Measurements from ENCODE around the gene OLFM4.

DNA sequence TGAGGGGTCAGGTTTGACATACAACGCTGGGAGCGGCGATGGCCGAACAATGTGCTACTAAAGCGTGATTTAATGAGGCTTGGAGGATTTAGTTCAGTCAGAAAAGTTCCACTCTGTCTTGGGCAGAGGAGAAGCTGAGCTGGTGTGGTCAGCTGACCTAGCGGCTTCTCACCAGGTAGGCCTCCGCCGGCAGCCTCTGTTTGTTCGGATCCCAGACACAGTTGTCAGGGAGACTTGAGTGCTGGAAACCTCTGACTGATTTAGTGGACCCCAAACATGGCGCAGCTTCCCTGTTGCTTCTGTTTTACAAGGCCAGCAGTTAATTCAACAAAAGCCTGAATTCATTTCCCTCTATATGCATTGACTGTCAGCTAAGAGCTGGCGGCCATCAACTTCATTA is 36.5 kb upstream of the OLFM4 start:
- no peak for TF ChIP-seq POLR2A (IDR thresholded peaks at IDR 0.05; ENCODE audit: borderline replicate concordance, extremely low read depth, insufficient read depth, insufficient read length)
- TF ChIP-seq, protein P1, sequence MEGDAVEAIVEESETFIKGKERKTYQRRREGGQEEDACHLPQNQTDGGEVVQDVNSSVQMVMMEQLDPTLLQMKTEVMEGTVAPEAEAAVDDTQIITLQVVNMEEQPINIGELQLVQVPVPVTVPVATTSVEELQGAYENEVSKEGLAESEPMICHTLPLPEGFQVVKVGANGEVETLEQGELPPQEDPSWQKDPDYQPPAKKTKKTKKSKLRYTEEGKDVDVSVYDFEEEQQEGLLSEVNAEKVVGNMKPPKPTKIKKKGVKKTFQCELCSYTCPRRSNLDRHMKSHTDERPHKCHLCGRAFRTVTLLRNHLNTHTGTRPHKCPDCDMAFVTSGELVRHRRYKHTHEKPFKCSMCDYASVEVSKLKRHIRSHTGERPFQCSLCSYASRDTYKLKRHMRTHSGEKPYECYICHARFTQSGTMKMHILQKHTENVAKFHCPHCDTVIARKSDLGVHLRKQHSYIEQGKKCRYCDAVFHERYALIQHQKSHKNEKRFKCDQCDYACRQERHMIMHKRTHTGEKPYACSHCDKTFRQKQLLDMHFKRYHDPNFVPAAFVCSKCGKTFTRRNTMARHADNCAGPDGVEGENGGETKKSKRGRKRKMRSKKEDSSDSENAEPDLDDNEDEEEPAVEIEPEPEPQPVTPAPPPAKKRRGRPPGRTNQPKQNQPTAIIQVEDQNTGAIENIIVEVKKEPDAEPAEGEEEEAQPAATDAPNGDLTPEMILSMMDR (IDR thresholded peaks at IDR 0.05 in 2 of 3, conservative IDR thresholded peaks at IDR 0.05 in 1 of 3; ENCODE audit: borderline replicate concordance in 1 of 3, insufficient read depth in 1 of 3, low read depth in 2 of 3, low read length in 2 of 3): no peak
- TF ChIP-seq POLR2AphosphoS5 (IDR thresholded peaks at IDR 0.05; ENCODE audit: low read depth, low read length): no peak
- no peak for TF ChIP-seq RAD21 (IDR thresholded peaks at IDR 0.05; ENCODE audit: low read depth)
- no peak for TF ChIP-seq CEBPB (IDR thresholded peaks at IDR 0.05; ENCODE audit: low read depth)
- TF ChIP-seq, protein P2, sequence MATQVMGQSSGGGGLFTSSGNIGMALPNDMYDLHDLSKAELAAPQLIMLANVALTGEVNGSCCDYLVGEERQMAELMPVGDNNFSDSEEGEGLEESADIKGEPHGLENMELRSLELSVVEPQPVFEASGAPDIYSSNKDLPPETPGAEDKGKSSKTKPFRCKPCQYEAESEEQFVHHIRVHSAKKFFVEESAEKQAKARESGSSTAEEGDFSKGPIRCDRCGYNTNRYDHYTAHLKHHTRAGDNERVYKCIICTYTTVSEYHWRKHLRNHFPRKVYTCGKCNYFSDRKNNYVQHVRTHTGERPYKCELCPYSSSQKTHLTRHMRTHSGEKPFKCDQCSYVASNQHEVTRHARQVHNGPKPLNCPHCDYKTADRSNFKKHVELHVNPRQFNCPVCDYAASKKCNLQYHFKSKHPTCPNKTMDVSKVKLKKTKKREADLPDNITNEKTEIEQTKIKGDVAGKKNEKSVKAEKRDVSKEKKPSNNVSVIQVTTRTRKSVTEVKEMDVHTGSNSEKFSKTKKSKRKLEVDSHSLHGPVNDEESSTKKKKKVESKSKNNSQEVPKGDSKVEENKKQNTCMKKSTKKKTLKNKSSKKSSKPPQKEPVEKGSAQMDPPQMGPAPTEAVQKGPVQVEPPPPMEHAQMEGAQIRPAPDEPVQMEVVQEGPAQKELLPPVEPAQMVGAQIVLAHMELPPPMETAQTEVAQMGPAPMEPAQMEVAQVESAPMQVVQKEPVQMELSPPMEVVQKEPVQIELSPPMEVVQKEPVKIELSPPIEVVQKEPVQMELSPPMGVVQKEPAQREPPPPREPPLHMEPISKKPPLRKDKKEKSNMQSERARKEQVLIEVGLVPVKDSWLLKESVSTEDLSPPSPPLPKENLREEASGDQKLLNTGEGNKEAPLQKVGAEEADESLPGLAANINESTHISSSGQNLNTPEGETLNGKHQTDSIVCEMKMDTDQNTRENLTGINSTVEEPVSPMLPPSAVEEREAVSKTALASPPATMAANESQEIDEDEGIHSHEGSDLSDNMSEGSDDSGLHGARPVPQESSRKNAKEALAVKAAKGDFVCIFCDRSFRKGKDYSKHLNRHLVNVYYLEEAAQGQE (IDR thresholded peaks at IDR 0.05; ENCODE audit: low read depth): no peak
- no peak for TF ChIP-seq JUND (IDR thresholded peaks at IDR 0.05)
- no peak for TF ChIP-seq EZH2 (IDR thresholded peaks at IDR 0.05)
- no peak for TF ChIP-seq TCF7L2 (IDR thresholded peaks at IDR 0.05; ENCODE audit: borderline replicate concordance, extremely low read depth, insufficient read depth, insufficient read length)

Data from HCT116 (cell line).